HFFc6 (cell line): ENCODE data around the gene LRFN2. TPM values are rescaled to one million over a fixed set of nuclear protein-coding genes. Genes with fewer than 3 reads are reported as not detected.

Experiments used
- DNase-seq: peaks from one replicate; pipeline ENCODE4 v3.0.0-alpha.2; 2018
- H3K27ac Mint-ChIP-seq: 2 replicates; pipeline ENCODE4 v1.8.0; 2020; ENCODE audit warnings: mild to moderate bottlenecking, mixed read lengths
- H3K27me3 Mint-ChIP-seq: 2 replicates; pipeline ENCODE4 v1.8.0; 2021; ENCODE audit warnings: mild to moderate bottlenecking, moderate library complexity, mixed read lengths; ENCODE audit not compliant: insufficient read depth
- H3K36me3 Mint-ChIP-seq: 2 replicates; pipeline ENCODE4 v1.8.0; 2021; ENCODE audit warnings: low read depth, mixed read lengths
- H3K4me1 Mint-ChIP-seq: 2 replicates; pipeline ENCODE4 v1.8.0; 2020; ENCODE audit warnings: low read depth, mixed read lengths
- H3K4me3 Mint-ChIP-seq: 2 replicates; pipeline ENCODE4 v1.8.0; 2020; ENCODE audit warnings: mild to moderate bottlenecking, moderate library complexity, mixed read lengths
- H3K9me3 Mint-ChIP-seq: 2 replicates; pipeline ENCODE4 v1.8.0; 2020; ENCODE audit warnings: mild to moderate bottlenecking, mixed read lengths
- CTCF ChIP-seq: fragments of 200-600 bp; sonication (generic); IDR thresholded peaks from 2 replicates; pipeline ENCODE4 v1.5.0; 2021; ENCODE audit warnings: antibody characterized with exemption, mild to moderate bottlenecking
- total RNA-seq, 6 experiments: library from RNA; stranded (reverse); fragmentation: NEBNext Ultra II Directional; extraction: Animal tissue kit (Norgen Biotek cat#: 25700); gene quantifications; 2 replicates in 1 of 6; 3 replicates in 5 of 6; pipeline ENCODE4 v1.2.3, GENCODE V29; 2021

The LRFN2 gene
- total RNA-seq, 6 experiments from 2014 or later, result not detected

GRCh38 chr6:40409716-40410397 is 177.3 kb downstream of the LRFN2 start:
- Mint-ChIP-seq H3K9me3 (peaks cover 48% of the 10 kb centered on the region), H3K27me3 (no peaks in the 10 kb centered on the region; the same call in 1 of the 2 replicates), H3K36me3 (0 out of 2 replicates have a peak, but pooled peaks cover 3% of the 10 kb centered on the region), H3K4me3 (no peak overlapping the region), H3K4me1 (no peaks in the 10 kb centered on the region), H3K27ac (no peak overlapping the region)
- DNase-seq, result no peak
- no peak for TF ChIP-seq CTCF

DNA sequence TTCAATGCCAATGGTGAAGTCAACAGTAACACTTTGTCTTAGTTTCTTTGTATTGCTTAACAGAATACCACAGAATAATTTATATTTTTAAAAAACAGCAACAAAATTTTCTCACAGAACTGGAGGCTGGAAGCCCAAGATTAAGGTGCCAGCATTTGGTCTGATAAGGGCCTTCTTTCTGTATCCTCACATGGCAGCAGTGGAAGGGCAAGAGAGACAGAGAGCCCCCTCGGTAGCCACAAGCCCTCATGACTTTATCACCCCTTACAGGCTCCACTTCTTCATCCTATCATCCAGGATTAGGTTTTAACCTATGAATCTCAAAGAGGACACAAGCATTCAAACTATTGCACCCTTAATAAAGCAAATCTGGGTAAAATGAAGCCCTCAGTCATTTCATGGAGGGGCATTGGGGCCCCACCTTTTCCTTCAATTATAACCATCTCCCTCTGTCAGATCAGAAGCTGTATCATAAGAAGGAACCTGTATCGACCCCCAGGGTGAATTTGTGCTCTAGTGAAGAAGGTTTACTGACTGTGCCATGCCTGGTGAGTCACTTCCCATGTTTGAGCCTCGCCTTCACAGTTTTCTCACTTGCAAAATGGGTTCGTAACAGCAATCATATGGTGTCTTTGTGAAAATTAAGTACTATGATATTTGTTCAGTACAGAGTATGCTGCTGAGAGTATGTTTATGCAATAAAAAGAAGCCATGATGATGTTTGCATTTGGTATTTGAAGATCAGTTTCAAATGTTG is 178.2 kb downstream of the LRFN2 start:
- Mint-ChIP-seq H3K9me3 (peaks cover 54% of the 10 kb centered on the region), H3K27me3 (no peaks in the 10 kb centered on the region; the same call in 1 of the 2 replicates), H3K36me3 (0 out of 2 replicates have a peak, but pooled peaks cover 7% of the 10 kb centered on the region), H3K4me3 (no peak overlapping the region), H3K27ac (no peak overlapping the region), H3K4me1 (no peaks in the 10 kb centered on the region)
- TF ChIP-seq CTCF, result no peak
- no peak for DNase-seq

GRCh38 chr6:40407239-40407638 is 179.9 kb downstream of the LRFN2 start:
- no peak overlapping the region for H3K4me3 Mint-ChIP-seq
- peaks cover 54% of the 10 kb centered on the region for H3K9me3 Mint-ChIP-seq
- no peaks in the 10 kb centered on the region for H3K4me1 Mint-ChIP-seq
- TF ChIP-seq CTCF, result no peak
- H3K27ac Mint-ChIP-seq, result no peak overlapping the region
- H3K27me3 Mint-ChIP-seq, result no peaks in the 10 kb centered on the region; the same call in 1 of the 2 replicates
- DNase-seq, result no peak
- 0 out of 2 replicates have a peak, but pooled peaks cover 10% of the 10 kb centered on the region for H3K36me3 Mint-ChIP-seq

DNA sequence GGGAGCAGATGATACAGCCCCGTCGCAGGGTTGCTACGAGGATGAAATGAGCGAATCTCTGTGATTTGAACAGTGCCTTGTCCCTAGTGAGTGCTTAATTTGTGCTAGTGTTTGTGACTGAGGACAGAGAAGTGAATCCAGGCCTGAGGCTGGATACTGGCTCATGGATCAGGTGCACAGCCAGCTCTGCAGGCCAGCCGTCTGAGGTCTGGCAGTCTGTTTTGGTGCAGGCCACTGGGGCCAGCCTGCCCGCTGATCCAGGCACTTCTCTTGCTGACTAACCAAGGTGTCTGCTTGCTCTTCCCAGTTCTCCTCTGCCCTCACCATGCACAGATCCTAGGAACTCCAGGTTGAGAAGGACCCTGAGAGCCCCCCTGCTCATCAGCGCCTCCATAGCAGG is 181.0 kb downstream of the LRFN2 start:
- H3K9me3 Mint-ChIP-seq, result peaks cover 54% of the 10 kb centered on the region

DNA sequence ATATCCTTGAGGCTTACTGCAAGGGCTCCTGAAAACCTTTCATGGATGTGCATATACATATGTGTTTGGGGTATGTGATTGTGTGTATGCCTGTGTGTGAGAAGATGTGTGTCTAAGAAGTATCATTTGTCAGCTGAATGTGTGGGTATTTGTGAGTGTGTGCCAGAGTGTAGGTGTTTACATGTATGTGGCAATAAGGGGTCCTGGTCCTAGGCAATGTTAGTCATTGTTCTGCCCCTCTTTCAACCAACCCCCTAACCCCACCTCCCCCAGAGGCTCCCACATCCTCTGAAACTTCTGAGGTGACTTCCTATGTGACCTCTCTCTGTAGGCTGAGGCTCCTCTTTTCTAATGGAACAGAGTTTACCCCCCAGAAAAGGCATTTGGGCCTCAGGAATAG is 186.4 kb downstream of the LRFN2 start:
- Mint-ChIP-seq H3K36me3 (peaks cover 10% of the 10 kb centered on the region; the same call in 1 of the 2 replicates), H3K27me3 (no peaks in the 10 kb centered on the region), H3K4me3 (no peak overlapping the region), H3K9me3 (peaks cover 65% of the 10 kb centered on the region), H3K27ac (no peak overlapping the region), H3K4me1 (no peaks in the 10 kb centered on the region)
- no peak for TF ChIP-seq CTCF
- no peak for DNase-seq

More for the DNA sequence above, 181.0 kb downstream of the LRFN2 start:
- DNase-seq, result no peak
- Mint-ChIP-seq H3K36me3 (0 out of 2 replicates have a peak, but pooled peaks cover 10% of the 10 kb centered on the region), H3K4me3 (no peak overlapping the region), H3K4me1 (no peaks in the 10 kb centered on the region), H3K27me3 (no peaks in the 10 kb centered on the region), H3K27ac (no peak overlapping the region)
- TF ChIP-seq CTCF, result no peak
